OCI-LY1 (cell line): Measurements from ENCODE around the gene SYT1.

Experiments used
- EZH2 ChIP-seq: fragments of 200-600 bp; sonication (generic), shearing (Covaris generic); IDR thresholded peaks from 2 replicates; pipeline ENCODE4 v1.8.0; 2017; ENCODE audit warnings: borderline replicate concordance, mixed run types, mild to moderate bottlenecking, antibody characterized with exemption, low read length, moderate library complexity, mixed read lengths
- TF ChIP-seq, protein P1 (sequence below): fragments of 200-600 bp; sonication (generic), shearing (Covaris generic); IDR thresholded peaks from 2 replicates; pipeline ENCODE4 v1.5.1; 2017; ENCODE audit warnings: mild to moderate bottlenecking, antibody characterized with exemption, low read length, moderate library complexity, mixed read lengths

DNA sequence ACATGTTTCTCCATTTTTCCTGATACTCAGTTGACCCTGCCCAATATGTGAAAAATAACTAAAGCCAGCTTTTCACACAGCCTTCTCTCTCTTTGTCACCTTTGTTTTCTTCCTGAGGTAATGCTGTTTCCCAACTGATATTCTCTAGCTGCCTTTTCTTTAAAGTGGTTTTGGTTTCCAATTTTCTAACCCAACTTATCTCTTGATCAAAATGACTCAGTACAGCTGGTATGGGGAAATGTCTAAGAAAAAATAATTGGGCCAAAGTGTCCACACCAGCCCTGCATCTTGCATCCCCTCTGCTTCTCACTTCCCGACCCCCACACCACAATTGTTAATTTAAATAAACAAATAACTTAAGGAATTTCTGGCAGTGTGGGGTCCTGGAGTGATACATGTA is 193.8 kb downstream of the SYT1 start:
- no peak for TF ChIP-seq EZH2
- TF ChIP-seq, protein P1, sequence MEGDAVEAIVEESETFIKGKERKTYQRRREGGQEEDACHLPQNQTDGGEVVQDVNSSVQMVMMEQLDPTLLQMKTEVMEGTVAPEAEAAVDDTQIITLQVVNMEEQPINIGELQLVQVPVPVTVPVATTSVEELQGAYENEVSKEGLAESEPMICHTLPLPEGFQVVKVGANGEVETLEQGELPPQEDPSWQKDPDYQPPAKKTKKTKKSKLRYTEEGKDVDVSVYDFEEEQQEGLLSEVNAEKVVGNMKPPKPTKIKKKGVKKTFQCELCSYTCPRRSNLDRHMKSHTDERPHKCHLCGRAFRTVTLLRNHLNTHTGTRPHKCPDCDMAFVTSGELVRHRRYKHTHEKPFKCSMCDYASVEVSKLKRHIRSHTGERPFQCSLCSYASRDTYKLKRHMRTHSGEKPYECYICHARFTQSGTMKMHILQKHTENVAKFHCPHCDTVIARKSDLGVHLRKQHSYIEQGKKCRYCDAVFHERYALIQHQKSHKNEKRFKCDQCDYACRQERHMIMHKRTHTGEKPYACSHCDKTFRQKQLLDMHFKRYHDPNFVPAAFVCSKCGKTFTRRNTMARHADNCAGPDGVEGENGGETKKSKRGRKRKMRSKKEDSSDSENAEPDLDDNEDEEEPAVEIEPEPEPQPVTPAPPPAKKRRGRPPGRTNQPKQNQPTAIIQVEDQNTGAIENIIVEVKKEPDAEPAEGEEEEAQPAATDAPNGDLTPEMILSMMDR = no peak
